ENCODE measurements around the gene FCMR. TPM values are rescaled to one million over a fixed set of nuclear protein-coding genes. Genes with fewer than 3 reads are reported as not detected.
A peak's percentile ranks its signal among the peaks of the same experiment; 100 is the strongest.
"Not testable (repeated sequence)": the region's sequence is repeated elsewhere in the genome, so short reads cannot be mapped to it uniquely, and the experiment has no call there.

Gene FCMR
- total RNA-seq, 2 donors from 2014 or later: not detected

DNA sequence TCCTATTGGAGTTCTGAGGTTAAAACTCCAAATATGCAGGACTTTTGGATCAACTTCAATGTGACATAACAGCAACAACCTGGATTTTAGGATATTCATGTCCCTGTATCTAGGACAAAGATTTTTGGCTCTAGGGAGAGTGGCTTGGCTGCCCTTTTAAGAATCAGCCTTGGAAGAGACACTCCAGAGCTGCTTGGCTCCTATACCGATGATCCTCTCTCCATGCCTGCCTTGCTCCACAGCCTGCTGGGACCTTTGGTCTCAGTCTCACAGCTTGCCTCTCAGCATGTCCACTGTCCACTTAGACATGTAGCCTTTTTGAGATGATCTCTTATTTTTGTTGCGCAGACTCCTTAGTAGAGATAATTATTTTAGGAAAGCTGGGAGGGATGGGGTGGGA is 4.5 kb upstream of the FCMR start:
- Histone ChIP-seq H3K27me3 (ENCODE audit: control insufficient read depth, insufficient read depth, low read length, poor library complexity, severe bottlenecking) (no peaks in the 10 kb centered on the region), H3K9ac (ENCODE audit: extremely low read depth, low read length, poor library complexity, severe bottlenecking) (no peak overlapping the region), H3K4me1 (ENCODE audit: control insufficient read depth, insufficient read depth, low read length) (no peaks in the 10 kb centered on the region), H3K27ac (ENCODE audit: low read depth, low read length) (no peak overlapping the region), H3K36me3 (ENCODE audit: control insufficient read depth, insufficient read depth, low read length) (no peaks in the 10 kb centered on the region), H3K9me3 (ENCODE audit: control insufficient read depth, low read length) (no peaks in the 10 kb centered on the region), H3K4me3 (ENCODE audit: low read length) (no peak overlapping the region)
- Mint-ChIP-seq H3K4me3 (no peak overlapping the region), H3K9me3 (no peaks in the 10 kb centered on the region), H3K36me3 (ENCODE audit: low read depth) (no peaks in the 10 kb centered on the region), H3K4me1 (no peaks in the 10 kb centered on the region), H3K27me3 (ENCODE audit: insufficient read depth) (no peaks in the 10 kb centered on the region), H3K27ac (no peak overlapping the region)
- TF ChIP-seq, protein P1, sequence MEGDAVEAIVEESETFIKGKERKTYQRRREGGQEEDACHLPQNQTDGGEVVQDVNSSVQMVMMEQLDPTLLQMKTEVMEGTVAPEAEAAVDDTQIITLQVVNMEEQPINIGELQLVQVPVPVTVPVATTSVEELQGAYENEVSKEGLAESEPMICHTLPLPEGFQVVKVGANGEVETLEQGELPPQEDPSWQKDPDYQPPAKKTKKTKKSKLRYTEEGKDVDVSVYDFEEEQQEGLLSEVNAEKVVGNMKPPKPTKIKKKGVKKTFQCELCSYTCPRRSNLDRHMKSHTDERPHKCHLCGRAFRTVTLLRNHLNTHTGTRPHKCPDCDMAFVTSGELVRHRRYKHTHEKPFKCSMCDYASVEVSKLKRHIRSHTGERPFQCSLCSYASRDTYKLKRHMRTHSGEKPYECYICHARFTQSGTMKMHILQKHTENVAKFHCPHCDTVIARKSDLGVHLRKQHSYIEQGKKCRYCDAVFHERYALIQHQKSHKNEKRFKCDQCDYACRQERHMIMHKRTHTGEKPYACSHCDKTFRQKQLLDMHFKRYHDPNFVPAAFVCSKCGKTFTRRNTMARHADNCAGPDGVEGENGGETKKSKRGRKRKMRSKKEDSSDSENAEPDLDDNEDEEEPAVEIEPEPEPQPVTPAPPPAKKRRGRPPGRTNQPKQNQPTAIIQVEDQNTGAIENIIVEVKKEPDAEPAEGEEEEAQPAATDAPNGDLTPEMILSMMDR (conservative IDR thresholded peaks at IDR 0.05): no peak
- 99 to 100% methylated on average over 2 of the region's 2 CpGs for WGBS, 2 experiments (ENCODE audit: insufficient coverage in 1 of 2, insufficient read length in 1 of 2)
- DNase-seq: no peak

DNA sequence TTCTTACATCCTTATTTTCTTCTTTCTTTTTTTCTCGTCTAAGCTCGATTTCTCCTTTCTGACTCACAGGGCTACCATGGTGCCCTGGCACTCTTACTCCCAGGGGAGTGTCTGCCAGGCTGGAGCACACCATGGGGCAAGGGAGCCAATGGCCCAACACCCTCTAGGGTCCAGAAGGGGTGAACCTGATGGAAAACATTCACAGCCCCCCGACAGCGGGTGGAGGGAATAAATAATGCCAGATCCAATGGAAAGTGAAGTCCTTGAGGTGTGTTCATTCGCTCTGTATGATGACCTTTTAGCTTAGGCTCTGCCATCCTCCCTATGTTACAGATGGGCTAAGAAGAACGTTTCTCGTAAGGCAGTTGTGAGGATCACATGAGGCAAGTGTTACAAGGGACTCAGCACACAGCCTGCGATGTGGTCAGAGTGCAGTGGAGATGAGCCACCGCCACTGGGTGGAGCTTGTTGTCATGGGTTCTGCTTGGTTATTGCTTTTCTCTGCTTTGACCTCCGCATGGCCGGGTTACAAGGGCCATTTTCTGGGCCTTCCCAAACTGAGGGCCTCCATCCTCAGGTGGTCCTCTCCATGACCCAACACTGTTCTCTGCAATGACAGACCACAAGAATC is 3.5 kb upstream of the FCMR start:
- Histone ChIP-seq H3K4me1 (ENCODE audit: control insufficient read depth, insufficient read depth, low read length) (no peaks in the 10 kb centered on the region), H3K27ac (ENCODE audit: low read depth, low read length) (no peak overlapping the region), H3K9me3 (ENCODE audit: control insufficient read depth, low read length) (no peaks in the 10 kb centered on the region), H3K27me3 (ENCODE audit: control insufficient read depth, insufficient read depth, low read length, poor library complexity, severe bottlenecking) (no peaks in the 10 kb centered on the region), H3K36me3 (ENCODE audit: control insufficient read depth, insufficient read depth, low read length) (no peaks in the 10 kb centered on the region), H3K9ac (ENCODE audit: extremely low read depth, low read length, poor library complexity, severe bottlenecking) (no peak overlapping the region), H3K4me3 (ENCODE audit: low read length) (no peak overlapping the region)
- no peaks in the 10 kb centered on the region for H3K4me1 Mint-ChIP-seq
- no peaks in the 10 kb centered on the region for H3K36me3 Mint-ChIP-seq (ENCODE audit: low read depth)
- no peaks in the 10 kb centered on the region for H3K9me3 Mint-ChIP-seq
- 83 to 85% methylated on average over 9 to 11 of the region's 11 CpGs for WGBS, 2 experiments (ENCODE audit: insufficient coverage in 1 of 2, insufficient read length in 1 of 2)
- no peaks in the 10 kb centered on the region for H3K27me3 Mint-ChIP-seq (ENCODE audit: insufficient read depth)
- TF ChIP-seq, protein P1 (conservative IDR thresholded peaks at IDR 0.05): peak; percentile 34
- no peak overlapping the region for H3K27ac Mint-ChIP-seq
- DNase-seq: peak; percentile 81
- H3K4me3 Mint-ChIP-seq: no peak overlapping the region

DNA sequence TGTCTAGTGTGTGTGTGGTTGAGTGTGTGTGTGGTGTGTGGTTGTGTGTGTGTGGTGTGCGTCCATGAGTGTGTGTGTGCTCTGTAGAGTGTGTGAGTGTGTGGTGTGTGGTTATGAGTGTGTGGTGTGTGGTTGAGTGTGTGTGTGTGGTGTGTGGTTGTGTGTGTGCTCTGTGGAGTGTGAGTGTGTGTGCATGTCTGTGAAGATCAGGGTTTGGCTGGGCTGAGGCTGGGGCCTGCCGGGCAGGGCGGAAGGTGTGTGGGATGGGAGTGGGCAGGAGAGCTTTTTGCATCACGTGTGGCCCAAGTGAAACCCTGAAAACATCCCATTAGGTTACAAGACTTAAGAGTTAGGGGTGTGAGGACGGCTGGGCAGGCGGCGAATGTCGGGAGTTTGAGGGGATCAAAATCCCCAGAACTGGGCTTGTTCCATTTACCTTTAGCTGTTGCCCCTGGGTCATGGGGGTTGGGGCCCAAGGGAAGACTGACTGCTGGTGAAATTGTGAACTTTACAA is 2.9 kb upstream of the FCMR start:
- 80 to 87% methylated on average over 1 to 8 of the region's 8 CpGs for WGBS, 2 experiments (ENCODE audit: insufficient coverage in 1 of 2, insufficient read length in 1 of 2)
- no peak overlapping the region for H3K4me3 Mint-ChIP-seq
- Histone ChIP-seq H3K4me3 (ENCODE audit: low read length) (no peak overlapping the region), H3K27me3 (ENCODE audit: control insufficient read depth, insufficient read depth, low read length, poor library complexity, severe bottlenecking) (no peaks in the 10 kb centered on the region), H3K36me3 (ENCODE audit: control insufficient read depth, insufficient read depth, low read length) (no peaks in the 10 kb centered on the region), H3K9ac (ENCODE audit: extremely low read depth, low read length, poor library complexity, severe bottlenecking) (no peak overlapping the region), H3K27ac (ENCODE audit: low read depth, low read length) (no peak overlapping the region), H3K9me3 (ENCODE audit: control insufficient read depth, low read length) (no peaks in the 10 kb centered on the region), H3K4me1 (ENCODE audit: control insufficient read depth, insufficient read depth, low read length) (no peaks in the 10 kb centered on the region)
- H3K27me3 Mint-ChIP-seq (ENCODE audit: insufficient read depth): no peaks in the 10 kb centered on the region
- TF ChIP-seq, protein P1 (conservative IDR thresholded peaks at IDR 0.05): no peak
- H3K27ac Mint-ChIP-seq: no peak overlapping the region
- H3K4me1 Mint-ChIP-seq: no peaks in the 10 kb centered on the region
- no peaks in the 10 kb centered on the region for H3K9me3 Mint-ChIP-seq
- no peaks in the 10 kb centered on the region for H3K36me3 Mint-ChIP-seq (ENCODE audit: low read depth)
- no peak for DNase-seq

DNA sequence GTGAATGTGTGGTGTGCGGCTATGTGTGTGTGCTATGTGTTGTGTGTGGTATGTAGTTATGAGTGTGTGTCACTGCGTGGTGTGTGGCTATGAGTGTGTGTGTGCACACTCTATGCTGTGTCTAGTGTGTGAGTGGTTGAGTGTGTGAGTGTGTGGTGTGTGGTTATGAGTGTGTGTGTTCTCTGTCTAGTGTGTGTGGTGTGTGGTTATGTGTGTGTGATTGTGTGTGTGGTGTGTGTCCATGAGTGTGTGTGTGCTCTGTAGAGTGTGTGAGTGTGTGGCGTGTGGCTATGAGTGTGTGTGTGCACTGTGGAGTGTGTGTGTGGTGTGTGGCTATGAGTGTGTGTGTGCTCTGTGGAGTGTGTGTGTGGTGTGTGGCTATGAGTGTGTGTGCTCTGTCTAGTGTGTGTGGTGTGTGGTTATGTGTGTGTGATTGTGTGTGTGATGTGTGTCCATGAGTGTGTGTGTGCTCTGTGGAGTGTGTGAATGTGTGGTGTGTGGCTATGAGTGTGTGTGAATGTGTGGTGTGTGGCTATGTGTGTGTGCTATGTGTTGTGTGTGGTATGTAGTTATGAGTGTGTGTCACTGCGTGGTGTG is 2.3 kb upstream of the FCMR start:
- H3K27ac ChIP-seq (ENCODE audit: low read depth, low read length); H3K4me1 ChIP-seq (ENCODE audit: control insufficient read depth, insufficient read depth, low read length); H3K9me3 Mint-ChIP-seq; H3K27ac Mint-ChIP-seq; H3K27me3 Mint-ChIP-seq (ENCODE audit: insufficient read depth); H3K4me3 ChIP-seq (ENCODE audit: low read length); H3K9ac ChIP-seq (ENCODE audit: extremely low read depth, low read length, poor library complexity, severe bottlenecking); DNase-seq; H3K4me1 Mint-ChIP-seq; H3K36me3 ChIP-seq (ENCODE audit: control insufficient read depth, insufficient read depth, low read length); H3K36me3 Mint-ChIP-seq (ENCODE audit: low read depth); H3K27me3 ChIP-seq (ENCODE audit: control insufficient read depth, insufficient read depth, low read length, poor library complexity, severe bottlenecking); H3K9me3 ChIP-seq (ENCODE audit: control insufficient read depth, low read length); H3K4me3 Mint-ChIP-seq: not testable (repeated sequence)
- 83 to 91% methylated on average over 3 of the region's 4 CpGs for WGBS, 2 experiments (ENCODE audit: insufficient coverage in 1 of 2, insufficient read length in 1 of 2)
